HG03469 (cell line): ENCODE measurements around the gene SIGLEC5.

ENCODE experiments used
- ATAC-seq: cut with Tn5 transposase; IDR thresholded peaks from one replicate; pipeline ENCODE4 v1.9.1; 2021; ENCODE audit warnings: mild to moderate bottlenecking, moderate library complexity, moderate number of reproducible peaks; ENCODE audit not compliant: unreplicated experiment

The SIGLEC5 gene

DNA sequence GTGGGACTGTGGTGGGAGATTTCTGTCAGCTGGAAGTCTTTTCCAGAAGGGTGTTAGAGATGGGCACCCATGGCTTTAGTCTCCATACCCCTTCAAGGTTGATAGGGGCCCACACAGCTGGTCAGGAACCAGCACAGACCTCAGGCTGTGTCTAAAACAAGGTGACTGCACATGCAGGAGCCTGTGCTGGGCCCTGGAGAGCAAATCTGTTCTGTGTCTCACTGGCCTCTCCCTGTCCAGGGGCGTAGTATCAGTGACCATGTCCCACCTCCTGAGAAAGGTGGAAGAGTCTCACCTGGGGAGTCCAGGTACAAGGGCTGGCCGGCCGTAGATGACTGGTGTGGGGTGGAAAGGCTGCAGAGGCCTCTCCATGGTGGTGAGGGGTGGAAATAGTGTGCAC, 39.8 kb downstream of the SIGLEC5 start:
- ATAC-seq: no peak

DNA sequence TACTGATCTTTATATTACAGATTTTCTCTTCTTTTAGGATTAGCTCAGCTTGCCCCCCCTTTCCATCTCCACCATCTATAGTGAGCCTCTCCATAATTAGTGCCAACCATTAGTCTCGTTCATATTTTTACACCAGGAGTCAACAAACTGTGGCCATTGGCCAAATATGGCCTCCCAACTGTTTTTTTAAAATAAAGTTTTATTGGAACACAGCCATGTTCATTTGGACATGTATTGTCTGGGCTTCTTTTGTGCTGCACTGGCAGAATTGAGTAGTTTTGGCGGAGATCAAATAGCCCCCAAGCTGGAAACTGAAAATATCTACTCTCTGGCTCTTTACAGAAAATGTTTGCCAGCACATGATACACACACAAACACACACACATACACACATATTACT, 40.7 kb downstream of the SIGLEC5 start:
- no peak for ATAC-seq

DNA sequence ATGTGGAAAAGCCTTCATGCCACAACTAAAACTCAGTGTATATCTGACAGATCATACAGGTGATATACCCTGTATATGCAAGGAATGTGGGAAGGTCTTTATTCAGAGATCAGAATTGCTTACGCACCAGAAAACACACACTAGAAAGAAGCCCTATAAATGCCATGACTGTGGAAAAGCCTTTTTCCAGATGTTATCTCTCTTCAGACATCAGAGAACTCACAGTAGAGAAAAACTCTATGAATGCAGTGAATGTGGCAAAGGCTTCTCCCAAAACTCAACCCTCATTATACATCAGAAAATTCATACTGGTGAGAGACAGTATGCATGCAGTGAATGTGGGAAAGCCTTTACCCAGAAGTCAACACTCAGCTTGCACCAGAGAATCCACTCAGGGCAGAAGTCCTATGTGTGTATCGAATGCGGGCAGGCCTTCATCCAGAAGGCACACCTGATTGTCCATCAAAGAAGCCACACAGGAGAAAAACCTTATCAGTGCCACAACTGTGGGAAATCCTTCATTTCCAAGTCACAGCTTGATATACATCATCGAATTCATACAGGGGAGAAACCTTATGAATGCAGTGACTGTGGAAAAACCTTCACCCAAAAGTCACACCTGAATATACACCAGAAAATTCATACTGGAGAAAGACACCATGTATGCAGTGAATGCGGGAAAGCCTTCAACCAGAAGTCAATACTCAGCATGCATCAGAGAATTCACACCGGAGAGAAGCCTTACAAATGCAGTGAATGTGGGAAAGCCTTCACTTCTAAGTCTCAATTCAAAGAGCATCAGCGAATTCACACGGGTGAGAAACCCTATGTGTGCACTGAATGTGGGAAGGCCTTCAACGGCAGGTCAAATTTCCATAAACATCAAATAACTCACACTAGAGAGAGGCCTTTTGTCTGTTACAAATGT, 42.7 kb downstream of the SIGLEC5 start:
- no peak for ATAC-seq

DNA sequence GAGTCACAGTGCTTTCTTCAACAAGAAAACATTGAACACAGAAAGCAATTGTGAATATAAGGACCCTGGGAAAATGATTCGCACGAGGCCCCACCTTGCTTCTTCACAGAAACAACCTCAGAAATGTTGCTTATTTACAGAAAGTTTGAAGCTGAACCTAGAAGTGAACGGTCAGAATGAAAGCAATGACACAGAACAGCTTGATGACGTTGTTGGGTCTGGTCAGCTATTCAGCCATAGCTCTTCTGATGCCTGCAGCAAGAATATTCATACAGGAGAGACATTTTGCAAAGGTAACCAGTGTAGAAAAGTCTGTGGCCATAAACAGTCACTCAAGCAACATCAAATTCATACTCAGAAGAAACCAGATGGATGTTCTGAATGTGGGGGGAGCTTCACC, 43.4 kb downstream of the SIGLEC5 start:
- no peak for ATAC-seq

DNA sequence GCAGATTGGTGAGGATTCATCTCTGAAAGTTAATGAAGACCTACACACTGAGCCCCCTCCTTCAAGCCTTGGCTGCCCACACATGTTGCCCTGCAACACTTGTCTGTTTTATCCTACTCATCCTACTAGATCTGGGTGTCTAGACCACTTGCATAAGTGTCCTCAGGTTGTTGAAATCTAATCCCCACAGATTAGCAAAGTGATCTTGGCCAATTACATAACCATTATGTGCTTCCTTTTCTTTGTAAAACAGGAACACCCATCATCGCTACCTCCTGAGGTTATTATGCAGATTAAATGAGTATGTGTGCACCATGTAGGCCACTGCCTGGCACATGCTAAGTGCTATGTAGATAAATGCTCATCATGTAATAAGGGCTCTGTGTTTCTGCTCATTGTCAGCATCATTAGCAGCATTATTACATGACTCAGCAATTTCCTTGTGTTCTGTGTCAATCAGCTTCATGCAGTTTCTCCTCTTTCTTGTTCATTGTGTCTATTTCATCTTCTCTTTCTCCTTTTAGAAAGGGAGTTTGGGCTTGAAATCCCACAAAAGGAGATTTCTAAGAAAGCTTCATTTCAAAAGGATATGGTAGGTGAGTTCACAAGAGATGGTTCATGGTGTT, 44.0 kb downstream of the SIGLEC5 start:
- ATAC-seq: no peak

DNA sequence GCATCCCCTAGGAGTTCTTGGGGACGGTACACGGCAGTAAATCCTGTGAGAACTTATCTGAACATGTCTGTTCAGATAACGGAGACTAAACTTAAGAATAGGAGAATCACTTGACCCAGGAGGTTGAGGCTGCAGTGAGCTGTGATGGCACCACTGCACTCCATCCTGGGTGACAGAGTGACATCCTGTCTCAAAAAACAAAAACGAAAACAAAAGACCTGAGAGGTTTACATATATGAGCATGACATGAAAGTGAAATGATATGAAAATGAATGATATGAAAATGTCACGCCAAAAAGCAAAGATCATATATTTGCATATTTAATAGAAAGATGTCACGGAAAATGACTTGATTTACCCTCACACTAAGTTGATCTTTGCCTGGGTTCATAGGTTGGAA, 53.4 kb downstream of the SIGLEC5 start:
- ATAC-seq: no peak

DNA sequence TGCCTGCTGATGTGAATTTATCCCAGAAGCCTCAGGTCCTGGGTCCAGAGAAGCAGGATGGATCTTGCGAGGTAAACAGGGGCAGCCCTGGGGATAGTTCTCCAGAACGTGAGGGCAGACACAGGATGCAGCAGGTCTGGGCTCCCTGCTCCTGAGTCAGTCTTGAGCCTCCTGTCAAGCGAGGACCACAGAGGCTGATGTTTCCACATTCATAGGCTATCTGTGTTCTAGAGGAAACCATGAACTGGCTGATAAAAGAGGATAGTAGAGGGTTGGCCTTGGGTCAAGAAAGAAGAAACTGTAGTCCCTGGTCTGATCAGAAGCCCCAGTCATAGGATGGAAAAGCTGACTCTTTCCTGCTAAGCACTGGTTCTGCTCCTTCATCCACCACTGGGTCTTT, 56.9 kb downstream of the SIGLEC5 start:
- ATAC-seq: no peak

DNA sequence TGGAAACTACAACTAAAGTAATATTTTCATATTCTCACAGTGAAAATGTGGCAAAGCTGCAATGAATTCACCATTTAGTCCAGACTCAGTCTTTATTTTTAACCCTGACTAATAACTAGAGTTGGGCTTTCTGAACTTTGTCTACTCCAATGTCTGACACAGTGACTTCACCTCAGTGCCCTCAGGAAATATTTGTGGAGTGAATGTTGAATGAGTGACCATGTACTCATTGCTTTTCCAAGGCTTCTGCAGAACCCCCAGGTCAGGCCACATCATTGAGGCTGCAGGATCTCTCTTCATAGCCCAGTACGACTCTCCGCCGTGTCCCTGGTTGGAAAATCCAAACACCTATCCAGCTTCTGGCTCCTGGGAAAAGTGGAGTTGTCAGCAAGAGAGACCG, 57.3 kb downstream of the SIGLEC5 start:
- ATAC-seq: no peak

DNA sequence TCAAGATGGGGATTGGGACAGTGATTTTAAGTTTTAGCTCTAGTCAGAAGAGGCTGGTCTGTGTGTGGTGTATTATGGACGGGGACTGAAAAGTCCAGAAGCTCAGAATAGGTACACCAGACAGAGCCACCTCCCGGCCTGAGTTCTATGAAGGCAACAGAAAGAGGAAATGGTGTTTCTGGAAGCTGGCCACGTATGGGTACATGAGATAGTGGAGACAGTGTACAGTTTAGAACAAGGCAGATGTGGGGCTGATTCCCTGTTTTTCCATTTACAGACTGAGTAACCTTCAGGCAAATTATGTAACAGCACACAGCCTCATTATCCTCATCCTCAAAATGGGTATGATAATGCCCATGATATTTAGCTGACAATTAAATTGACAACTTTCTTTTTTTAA, 57.8 kb downstream of the SIGLEC5 start:
- no peak for ATAC-seq

DNA sequence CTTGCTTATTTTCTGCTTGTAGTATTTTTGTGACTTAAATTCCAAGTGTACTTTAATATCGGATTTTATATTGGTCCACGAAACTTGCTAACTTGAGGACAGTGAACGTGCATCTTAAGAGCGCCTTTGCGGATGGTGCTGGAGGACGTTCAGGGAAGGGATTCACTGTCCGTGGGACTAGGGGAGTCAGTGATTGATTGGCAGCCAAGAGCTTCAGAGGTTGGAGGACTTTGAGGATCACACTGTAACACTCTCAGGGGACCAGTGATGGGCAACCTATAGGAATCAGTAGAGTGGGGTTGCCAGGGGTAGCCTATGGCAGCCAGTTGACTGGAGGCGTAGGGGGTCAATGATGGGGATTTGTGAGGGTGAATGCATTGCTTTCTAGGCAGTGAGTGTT, 58.6 kb downstream of the SIGLEC5 start:
- no peak for ATAC-seq

DNA sequence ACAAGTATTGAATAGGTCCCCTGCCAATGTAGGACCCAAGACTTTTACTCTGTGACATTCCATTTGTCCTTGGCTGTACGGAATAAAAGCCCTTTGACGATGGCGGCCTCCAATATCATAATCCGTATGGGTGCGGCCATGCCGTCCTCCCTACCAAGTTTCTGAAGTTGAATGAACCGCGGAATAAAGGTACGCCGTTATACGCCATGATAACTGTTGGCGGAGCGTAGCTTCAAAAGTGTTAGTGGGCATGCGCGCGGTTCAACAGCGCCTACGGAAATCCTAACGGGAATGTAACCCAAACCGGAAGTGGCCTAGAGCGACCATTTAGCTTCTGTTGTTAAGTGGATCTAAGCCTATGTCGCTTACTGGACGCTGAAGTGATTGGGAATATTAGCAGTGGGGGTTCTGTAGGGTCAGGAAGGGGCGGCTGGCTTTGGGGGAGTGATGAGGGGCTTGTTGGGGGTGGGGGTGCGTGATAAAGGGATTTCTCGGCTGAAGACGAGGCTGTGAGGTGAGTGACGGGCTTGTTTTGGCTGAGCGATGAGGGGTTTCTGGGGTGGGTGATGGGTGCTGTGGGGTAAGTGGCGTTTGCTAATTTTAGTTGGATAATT, 59.1 kb downstream of the SIGLEC5 start, which contains the start of gene ZNF175:
Gene ZNF175 (plus strand): TSS at position 322 of the 614 bp plus-strand sequence. CDS start 2,047 bp downstream, outside the sequence.
- ATAC-seq: peak; percentile 53

DNA sequence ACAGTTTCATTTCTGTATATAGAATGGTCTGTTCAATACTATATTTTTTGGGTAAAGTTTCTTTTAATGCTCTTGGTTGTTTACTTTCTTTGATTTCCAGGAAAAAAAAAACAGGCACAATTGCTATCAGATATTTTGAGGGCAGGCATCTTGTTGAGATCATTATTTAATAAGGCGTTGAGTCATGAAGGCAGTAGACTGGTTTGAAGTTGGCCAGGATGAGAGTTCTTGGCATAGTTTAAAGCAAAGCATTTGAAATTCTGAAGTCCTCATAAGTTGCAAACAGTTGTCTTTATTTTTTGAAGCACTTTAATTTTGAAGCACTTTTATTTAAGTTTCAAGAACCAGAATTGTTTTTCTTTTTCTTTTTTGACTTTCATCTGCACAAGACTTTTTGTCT, 61.7 kb downstream of the SIGLEC5 start:
- ATAC-seq: no peak

DNA sequence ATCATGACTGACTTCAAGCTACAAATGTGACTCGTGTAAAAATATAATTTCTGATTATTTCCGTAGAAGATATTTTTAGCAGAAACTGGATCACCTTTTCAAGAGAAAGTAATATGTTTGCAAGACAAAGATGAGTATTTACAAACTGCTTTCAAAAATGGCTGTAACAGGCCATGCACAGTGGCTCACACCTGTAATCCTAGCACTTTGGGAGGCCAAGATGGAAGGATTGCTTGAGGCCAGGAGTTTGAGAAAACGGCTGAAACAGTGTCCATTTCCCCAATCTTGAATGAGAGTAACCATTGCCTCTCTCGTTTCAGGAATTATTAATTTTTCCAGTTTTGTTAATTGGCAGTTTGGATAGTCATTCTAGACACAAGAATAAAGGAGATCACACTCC, 62.6 kb downstream of the SIGLEC5 start:
- ATAC-seq: no peak

DNA sequence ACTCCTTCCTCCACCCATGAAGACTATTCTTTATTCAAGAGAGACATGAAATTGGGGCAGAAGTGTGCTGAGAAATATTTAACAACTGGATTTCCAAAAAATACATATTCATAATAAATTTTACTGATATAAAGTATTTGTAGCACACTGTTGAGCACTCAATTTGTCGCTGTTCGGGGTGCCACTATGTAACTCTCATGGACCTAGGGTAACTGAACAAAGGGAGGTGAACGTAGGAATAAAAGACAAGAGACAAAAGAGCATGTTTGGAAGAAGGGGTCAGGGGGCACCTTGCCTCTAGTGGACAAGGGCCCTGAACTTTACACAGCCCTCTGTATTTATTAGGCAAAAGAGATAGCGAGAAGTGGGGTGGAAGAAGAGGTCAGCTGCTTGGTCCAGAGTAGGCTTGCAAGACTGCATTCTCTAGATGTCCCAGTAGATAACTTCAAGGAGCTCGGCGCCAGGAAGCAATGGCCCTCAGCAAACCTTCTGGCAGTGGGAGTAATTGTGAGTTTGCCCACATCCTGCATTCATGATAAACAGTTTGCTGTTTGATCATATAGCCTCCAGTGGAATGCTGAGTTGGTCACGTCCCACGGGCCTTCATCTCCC, 63.6 kb downstream of the SIGLEC5 start:
- no peak for ATAC-seq

DNA sequence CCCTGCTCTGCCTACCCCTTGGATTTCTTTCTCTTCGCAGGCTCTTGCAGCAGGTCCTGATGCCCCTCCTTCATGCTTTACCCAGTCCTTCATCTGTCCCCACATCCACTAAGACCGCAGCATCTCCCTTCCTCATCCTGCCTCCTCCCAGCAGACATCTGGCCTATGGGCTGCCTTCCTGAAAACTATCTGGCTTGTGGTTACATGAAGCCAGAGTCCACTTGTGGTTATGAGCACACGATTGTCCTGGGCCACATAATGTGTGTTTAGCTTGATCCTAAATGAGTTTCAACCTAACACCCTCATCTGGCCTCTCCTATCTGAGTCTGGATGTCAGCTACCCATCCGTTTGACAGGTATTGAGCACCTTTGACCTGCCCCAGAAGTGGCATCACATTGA, 64.6 kb downstream of the SIGLEC5 start:
- ATAC-seq: no peak

DNA sequence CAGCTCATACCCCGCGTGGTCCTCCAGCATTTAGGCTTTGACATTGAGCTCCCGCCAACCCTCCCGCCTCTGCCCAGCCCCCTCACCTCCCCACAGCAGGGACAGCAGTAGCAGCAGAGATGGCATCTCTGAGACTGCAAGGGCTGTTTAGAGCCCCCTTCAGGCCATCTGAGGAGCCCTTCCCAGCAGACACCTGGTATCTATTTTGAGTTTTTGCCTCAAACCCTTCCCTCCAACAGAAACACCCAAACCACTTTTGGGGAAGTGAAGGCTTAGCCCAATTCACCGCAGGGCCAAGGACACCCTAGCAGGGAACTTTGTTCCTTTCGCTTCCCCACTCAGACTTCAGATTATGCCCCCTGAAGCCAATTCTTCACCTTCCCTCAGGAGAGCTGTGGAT, 65.4 kb downstream of the SIGLEC5 start:
- ATAC-seq: no peak
